K562 (cell line): ENCODE data around the gene GCNA. TPM values are rescaled to one million over a fixed set of nuclear protein-coding genes. Genes with fewer than 3 reads are reported as not detected.

ENCODE experiments used
- CTBP1 ChIP-seq: fragments of 450-650 bp; IDR thresholded peaks from 2 replicates; pipeline ENCODE4 v1.6.1; 2016; ENCODE audit warnings: borderline replicate concordance
- IFI16 ChIP-seq: fragments of 250-450 bp; sonication (Bioruptor Pico); IDR thresholded peaks from 2 replicates; pipeline ENCODE4 v2.1.2; 2022; ENCODE audit warnings: mild to moderate bottlenecking, inconsistent platforms
- ILF3 ChIP-seq: fragments of 450-650 bp; IDR thresholded peaks from 2 replicates; pipeline ENCODE4 v1.6.1; 2018; ENCODE audit warnings: antibody characterized with exemption, mild to moderate bottlenecking, moderate library complexity, borderline replicate concordance
- KDM5B ChIP-seq: fragments of 200-600 bp; sonication (generic); IDR thresholded peaks from 2 replicates; pipeline ENCODE4 v1.6.1; 2012; ENCODE audit warnings: low read depth, mild to moderate bottlenecking, moderate library complexity, low read length, control low read depth, inconsistent platforms; ENCODE audit not compliant: insufficient replicate concordance
- PRPF4 ChIP-seq: fragments of 200-400 bp; formaldehyde crosslinking; IDR thresholded peaks from one replicate; pipeline ENCODE4 v1.6.1; 2017; ENCODE audit warnings: low read length, low read depth, mild to moderate bottlenecking; ENCODE audit not compliant: insufficient read depth, poor library complexity, severe bottlenecking
- SAFB2 ChIP-seq: fragments of 200-400 bp; formaldehyde crosslinking; IDR thresholded peaks from 2 replicates; pipeline ENCODE4 v1.6.1; 2018; ENCODE audit warnings: borderline replicate concordance, low read length, low read depth, moderate library complexity; ENCODE audit not compliant: severe bottlenecking
- TEAD1 ChIP-seq, 2 experiments: fragments of 450-650 bp in 1 of 2; sonication (generic) in 1 of 2; formaldehyde crosslinking; IDR thresholded peaks; 2 replicates each; pipeline versions ENCODE4 v1.4.0 to v1.8.0; 2020 to 2022; ENCODE audit warnings: mild to moderate bottlenecking in 2 of 2, missing genetic modification reagents in 1 of 2
- TOE1 ChIP-seq, 2 experiments: fragments of 450-650 bp in 1 of 2; sonication (generic) in 1 of 2; formaldehyde crosslinking in 1 of 2; IDR thresholded peaks; 2 replicates each; pipeline versions ENCODE4 v1.7.1 to v1.8.0; 2016 to 2022; ENCODE audit warnings: borderline replicate concordance in 2 of 2, mild to moderate bottlenecking in 2 of 2, antibody characterized with exemption in 1 of 2, inconsistent platforms in 1 of 2, low read depth in 1 of 2, missing genetic modification reagents in 1 of 2, moderate library complexity in 1 of 2
- ZFP91 ChIP-seq: sonication (generic); formaldehyde crosslinking; IDR thresholded peaks from 2 replicates; pipeline ENCODE4 v1.8.0; 2022; ENCODE audit warnings: mild to moderate bottlenecking, missing genetic modification reagents
- ZNF184 ChIP-seq: sonication (generic); formaldehyde crosslinking; IDR thresholded peaks from 2 replicates; pipeline ENCODE4 v1.5.0; 2020; ENCODE audit warnings: missing genetic modification reagents
- polyA plus RNA-seq, 8 experiments: library from polyadenylated mRNA; depleted of rRNA in 4 of 8; stranded (reverse) in 5 of 8; unstranded in 3 of 8; fragments of >200 nt; fragmentation: Nextera tagmentation in 2 of 8; fragmentation: Illumina TruSeq in 1 of 8; extraction: Ambion mirVana in 2 of 8; extraction: Trizol in 1 of 8; gene quantifications; 2 replicates each; pipeline versions ENCODE4 v1.2.1 to v1.2.3, GENCODE V29; 2011 to 2014; ENCODE audit warnings: inconsistent platforms in 1 of 8, missing spikeins in 1 of 8
- total RNA-seq, 7 experiments: library from RNA; depleted of rRNA in 6 of 7; stranded (reverse); fragments of >200 nt in 6 of 7; fragmentation: Illumina TruSeq in 2 of 7; extraction: Trizol in 2 of 7; gene quantifications; 2 replicates each; pipeline versions ENCODE4 v1.2.1 to v1.2.3, GENCODE V29; 2011 to 2021; ENCODE audit warnings: low replicate concordance in 1 of 7
- TF ChIP-seq, protein P1 (sequence below): fragments of 250-450 bp; sonication (Bioruptor Pico); IDR thresholded peaks from 2 replicates; pipeline ENCODE4 v1.8.0; 2022; ENCODE audit warnings: inconsistent platforms

The GCNA gene
- total and polyA plus RNA-seq, 9 of the 15 experiments (the other 6 are each of a cell fraction or from before 2014, with no cell fraction given), result 0.27 to 1.5 (median 0.86) TPM

DNA sequence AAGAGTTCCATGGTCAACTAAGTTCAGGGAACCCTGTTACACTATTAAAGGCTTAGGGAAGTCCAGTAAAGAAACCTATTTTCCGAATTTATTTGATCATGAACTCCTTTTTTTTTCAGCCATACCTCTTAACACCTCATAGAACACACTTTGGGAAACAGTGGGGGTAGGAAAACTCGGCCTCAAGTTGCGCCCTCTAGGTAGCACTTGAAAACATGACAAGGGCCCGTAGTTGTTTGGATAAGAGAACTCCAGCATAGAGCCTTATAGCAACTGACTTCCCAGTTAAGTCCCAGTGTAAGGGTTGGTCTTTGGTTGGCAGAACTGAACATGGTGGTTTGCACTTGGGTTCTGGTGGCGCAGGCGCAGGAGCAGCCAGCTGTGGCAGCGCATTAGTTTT lies 30.9 kb upstream of the GCNA start (continued):
- TF ChIP-seq KDM5B (no peak), PRPF4 (no peak), TEAD1 (CRISPR knock-in tag; IDR thresholded peaks at IDR 0.05) (no peak), CTBP1 (no peak), ZNF184 (CRISPR knock-in tag) (no peak), IFI16 (CRISPR knock-in tag) (no peak), TOE1 (IDR thresholded peaks at IDR 0.05; ENCODE audit: borderline replicate concordance) (no peak), TOE1 (CRISPR knock-in tag; IDR thresholded peaks at IDR 0.05; ENCODE audit: borderline replicate concordance, low read depth) (no peak), SAFB2 (no peak), ZFP91 (no peak), ILF3 (no peak)
- TF ChIP-seq, protein P1, sequence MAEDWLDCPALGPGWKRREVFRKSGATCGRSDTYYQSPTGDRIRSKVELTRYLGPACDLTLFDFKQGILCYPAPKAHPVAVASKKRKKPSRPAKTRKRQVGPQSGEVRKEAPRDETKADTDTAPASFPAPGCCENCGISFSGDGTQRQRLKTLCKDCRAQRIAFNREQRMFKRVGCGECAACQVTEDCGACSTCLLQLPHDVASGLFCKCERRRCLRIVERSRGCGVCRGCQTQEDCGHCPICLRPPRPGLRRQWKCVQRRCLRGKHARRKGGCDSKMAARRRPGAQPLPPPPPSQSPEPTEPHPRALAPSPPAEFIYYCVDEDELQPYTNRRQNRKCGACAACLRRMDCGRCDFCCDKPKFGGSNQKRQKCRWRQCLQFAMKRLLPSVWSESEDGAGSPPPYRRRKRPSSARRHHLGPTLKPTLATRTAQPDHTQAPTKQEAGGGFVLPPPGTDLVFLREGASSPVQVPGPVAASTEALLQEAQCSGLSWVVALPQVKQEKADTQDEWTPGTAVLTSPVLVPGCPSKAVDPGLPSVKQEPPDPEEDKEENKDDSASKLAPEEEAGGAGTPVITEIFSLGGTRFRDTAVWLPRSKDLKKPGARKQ (CRISPR knock-in tag), result no peak
- TF ChIP-seq, all 486 proteins: peak for 0
